ENCODE data around the gene EPAS1.

EPAS1 gene

DNA sequence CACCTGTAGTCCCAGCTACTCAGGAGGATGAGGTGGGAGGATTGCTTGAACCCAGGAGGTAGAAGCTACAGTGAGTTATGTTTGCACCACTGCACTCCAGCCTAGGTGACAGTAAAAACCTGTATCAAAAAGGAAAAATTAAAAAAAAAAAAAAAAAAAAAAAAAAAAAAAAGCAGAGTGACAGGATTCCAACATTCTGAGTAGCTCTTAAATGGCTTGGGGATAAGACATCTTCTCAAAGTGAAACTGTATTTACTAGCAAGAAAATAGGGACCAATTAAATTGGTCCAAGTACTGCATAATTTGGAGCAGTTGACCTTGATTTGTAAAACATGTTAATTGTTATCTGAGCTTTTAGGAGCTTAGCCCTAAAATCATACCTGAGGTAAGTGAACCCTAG, 116.4 kb downstream of the EPAS1 start:
- DNase-seq = no peak

DNA sequence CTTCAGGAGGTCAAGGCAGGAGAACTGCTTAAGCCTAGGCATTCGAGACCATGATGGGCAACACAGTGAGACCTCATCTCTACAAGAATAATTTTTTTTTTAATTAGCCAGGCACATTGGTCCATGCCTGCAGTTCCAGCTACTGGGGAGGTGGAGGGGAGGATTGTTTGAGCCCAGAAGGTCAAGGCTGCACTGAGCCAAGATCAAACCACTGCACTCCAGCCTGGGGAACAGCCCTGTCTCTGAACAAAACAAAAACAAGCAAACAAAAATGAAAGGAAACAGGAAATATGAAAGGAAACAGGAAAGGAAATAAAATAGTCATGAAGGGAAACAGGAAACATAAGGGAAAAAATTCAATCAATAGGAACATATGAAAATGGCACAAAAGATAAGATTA, 117.5 kb downstream of the EPAS1 start:
- no peak for DNase-seq

GRCh38 chr2:46416280-46416679, 119.1 kb downstream of the EPAS1 start:
- DNase-seq = no peak

GRCh38 chr2:46416739-46417403, 119.7 kb downstream of the EPAS1 start:
- no peak for DNase-seq

DNA sequence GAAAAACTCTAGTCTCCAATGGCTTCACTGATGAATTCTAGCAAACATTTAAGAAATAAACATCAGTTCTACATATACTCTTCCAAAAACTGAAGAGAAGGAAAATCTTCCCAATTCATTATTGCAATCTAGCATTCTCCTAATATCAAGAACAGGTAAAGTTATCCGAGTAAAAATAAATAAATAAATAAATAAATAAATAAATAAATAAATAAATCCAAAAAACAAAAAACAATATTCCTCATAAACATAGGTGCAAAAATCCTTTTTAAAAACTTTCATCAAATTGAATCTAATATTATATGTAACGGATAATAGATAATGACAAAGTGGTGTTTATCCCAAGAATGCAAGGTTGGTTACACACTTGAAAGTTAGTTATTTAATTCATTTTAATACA, 123.7 kb downstream of the EPAS1 start:
- DNase-seq = no peak

DNA sequence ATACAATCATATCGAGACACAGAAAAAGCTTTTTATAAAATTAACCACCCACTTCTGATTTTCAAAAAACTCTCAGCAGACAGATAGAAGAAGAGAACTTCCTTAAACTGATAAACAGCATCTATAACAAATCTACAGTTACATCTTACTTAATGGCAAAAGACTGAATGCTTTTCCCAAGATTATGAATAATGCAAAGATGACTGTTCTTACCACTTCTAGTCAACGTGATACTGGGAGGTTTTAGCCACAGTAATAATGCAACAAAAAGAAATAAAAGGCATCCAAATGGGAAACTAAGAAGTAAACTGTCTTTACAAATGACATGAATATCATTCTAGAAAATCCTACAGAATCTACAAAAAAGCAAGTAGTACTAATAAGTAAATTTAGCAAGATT, 124.2 kb downstream of the EPAS1 start:
- no peak for DNase-seq

GRCh38 chr2:46422717-46423394, 125.6 kb downstream of the EPAS1 start:
- no peak for DNase-seq

DNA sequence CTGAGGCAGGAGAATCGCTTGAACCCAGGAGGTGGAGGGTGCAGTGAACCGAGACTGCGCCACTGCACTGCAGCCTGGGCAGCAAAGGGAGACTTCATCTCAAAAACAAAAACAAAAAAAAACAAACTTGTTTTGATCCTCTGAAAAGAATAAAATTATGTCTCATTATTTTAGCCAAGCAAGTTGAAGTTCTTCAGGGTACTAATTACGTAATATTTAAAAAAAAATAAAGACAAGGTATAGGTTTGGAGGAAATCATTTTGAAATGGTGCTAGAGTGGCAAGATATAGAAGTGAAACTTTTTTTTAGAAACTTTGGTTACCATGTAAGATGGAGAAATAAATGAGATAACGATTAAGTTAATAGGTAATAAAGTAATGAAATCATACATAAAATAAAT, 127.7 kb downstream of the EPAS1 start:
- no peak for DNase-seq

DNA sequence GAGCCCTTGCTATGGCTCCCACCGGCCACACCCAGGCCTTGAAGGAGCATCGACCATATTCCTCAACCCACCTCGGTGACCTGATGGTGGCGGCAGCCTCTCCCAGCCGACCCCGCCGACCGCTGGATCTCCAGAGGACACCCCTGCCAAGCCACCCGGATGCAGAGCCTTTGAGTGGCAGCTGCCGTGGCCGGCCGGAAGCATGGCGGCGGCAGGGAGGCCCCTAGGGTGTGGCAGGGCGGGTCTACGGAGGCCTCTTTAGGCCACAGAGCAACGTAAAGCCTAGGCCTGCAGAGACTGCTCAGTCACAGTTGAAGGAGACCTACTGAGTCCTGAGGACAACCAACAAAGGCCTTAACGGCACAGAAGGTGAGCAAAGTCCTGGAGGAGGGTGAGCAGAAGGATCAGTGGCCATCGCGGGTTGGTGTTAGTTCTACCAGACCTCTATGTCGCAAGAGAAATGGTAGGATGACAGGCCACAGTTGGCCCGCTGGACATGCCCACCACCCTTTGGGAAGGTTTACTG, 131.8 kb downstream of the EPAS1 start:
- DNase-seq = no peak

GRCh38 chr2:46430413-46430812, 133.2 kb downstream of the EPAS1 start:
- no peak for DNase-seq

DNA sequence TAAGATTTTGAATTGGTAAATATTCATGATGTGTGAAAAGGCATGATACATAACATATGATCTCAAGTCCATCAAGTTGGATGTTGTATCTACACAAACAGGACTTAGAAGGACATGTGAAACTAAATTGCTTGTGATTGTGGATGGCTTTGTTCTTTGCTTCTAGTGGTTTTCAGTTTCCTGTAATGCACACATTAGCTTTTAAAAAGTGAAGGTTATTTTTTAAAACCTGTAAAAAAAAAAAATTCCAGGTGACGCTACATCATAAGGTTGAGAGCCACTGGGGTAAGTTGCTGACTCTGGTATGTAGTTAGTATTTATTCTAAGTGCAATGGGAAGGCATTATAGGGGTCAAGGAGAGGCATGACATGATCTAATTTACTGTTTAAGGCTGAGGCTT, 133.8 kb downstream of the EPAS1 start:
- DNase-seq = no peak

- DNase-seq = no peak
These were observed 134.5 kb downstream of the EPAS1 start for GRCh38 chr2:46431481-46432235.

DNA sequence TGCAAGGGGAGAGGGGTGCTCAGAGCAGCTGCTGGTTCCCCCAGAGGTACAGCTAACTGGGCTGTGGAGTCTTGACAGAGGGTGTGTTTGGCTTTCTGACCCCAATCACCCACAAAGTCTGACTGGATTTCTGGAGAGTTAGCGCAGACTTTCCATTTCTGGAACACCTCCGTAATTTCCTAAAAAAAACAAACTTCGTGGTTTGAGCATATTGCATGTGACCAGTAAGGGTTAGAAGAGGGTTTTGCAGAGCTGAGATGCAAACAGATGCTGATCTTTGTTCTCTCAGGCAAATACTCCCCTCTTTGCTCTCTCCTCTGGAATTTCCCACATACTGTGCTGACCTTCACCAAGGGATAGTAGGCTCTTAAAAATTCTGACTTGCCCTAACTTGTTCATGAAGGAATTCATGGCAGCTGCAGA, 137.7 kb downstream of the EPAS1 start:
- DNase-seq = no peak

DNA sequence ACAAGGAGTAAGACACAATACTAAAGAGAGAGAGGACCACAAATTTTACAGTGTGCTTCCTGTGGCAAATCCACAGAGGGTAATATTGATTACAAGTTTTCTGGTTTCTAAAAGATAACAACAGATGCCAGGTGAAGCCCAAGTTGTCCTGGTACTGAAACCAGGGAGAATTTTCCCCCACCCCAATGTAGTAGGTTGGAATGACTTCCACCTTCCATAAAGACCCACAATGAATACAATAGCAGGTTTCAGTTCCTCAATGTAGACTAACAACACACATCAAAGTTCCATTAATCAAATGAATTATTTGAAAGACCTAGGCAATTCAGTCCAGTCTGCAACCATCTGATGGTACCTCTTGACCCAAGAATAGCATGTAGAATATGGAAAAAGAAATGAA, 138.1 kb downstream of the EPAS1 start:
- no peak for DNase-seq

DNA sequence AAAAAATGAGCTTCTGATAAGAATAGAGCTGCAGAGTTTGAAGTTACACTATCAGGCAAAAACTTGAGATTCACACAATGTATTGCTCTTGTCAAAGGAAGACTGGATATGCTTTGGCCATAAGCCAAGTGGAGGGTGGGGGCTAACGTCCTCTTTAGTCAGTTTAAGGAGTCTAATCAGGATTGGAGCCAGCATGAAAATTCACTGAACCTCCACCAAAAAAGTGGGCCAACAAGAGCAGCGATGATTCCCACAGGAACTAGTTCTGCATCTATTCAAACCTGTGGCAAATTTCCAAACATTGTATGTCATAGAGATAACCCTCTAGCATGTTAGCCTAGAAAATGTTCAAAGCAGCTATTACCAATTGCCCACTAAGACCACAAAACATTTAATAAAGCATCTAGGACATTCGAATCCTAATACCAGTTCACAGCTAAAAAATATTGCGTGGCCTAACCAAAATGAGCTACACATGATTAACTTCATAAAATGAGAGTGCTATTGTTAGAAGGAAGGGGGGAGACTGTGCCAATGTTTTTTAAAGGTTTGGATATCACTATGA, 138.7 kb downstream of the EPAS1 start:
- no peak for DNase-seq
